Non-pigmented ciliary epithelial cell (primary cell): Measurements from ENCODE around the gene TRABD.

Experiments
- DNase-seq: peaks from one replicate; pipeline ENCODE4 v3.0.0-alpha.2; 2010; ENCODE audit warnings: low read depth

The TRABD gene

GRCh38 chr22:50189184-50189848 lies 3.6 kb downstream of the TRABD start:
- no peak for DNase-seq

- no peak for DNase-seq
Measured at GRCh38 chr22:50189849-50190181, 4.1 kb downstream of the TRABD start.

GRCh38 chr22:50190182-50190940 lies 4.6 kb downstream of the TRABD start:
- DNase-seq: no peak

GRCh38 chr22:50190941-50191741 lies 5.4 kb downstream of the TRABD start:
- DNase-seq: no peak

- DNase-seq: no peak
Measured at GRCh38 chr22:50192436-50193204, 6.9 kb downstream of the TRABD start.

GRCh38 chr22:50193621-50194020 lies 7.9 kb downstream of the TRABD start:
- DNase-seq: no peak

GRCh38 chr22:50194037-50194805 lies 8.5 kb downstream of the TRABD start:
- no peak for DNase-seq

- no peak for DNase-seq
Measured at GRCh38 chr22:50196256-50196655, 10.5 kb downstream of the TRABD start.

GRCh38 chr22:50197000-50197800 lies 11.5 kb downstream of the TRABD start:
- no peak for DNase-seq

- no peak for DNase-seq
Measured at GRCh38 chr22:50197856-50198623, 12.3 kb downstream of the TRABD start.

GRCh38 chr22:50198624-50199017 lies 12.9 kb downstream of the TRABD start:
- no peak for DNase-seq

GRCh38 chr22:50199251-50199721 lies 13.6 kb downstream of the TRABD start:
- DNase-seq: no peak

- no peak for DNase-seq
Measured at GRCh38 chr22:50199829-50200460, 14.2 kb downstream of the TRABD start.

- no peak for DNase-seq
Measured at GRCh38 chr22:50200461-50201190, 14.9 kb downstream of the TRABD start, which contains the start of gene SELENOO. Gene SELENOO (plus strand): TSS chr22:50201011. CDS start chr22:50201037, 26 bp downstream.

GRCh38 chr22:50201191-50202129 lies 15.7 kb downstream of the TRABD start:
- no peak for DNase-seq

- no peak for DNase-seq
Measured at GRCh38 chr22:50202130-50202666, 16.5 kb downstream of the TRABD start.

- no peak for DNase-seq
Measured at GRCh38 chr22:50203288-50203687, 17.6 kb downstream of the TRABD start.
